Liver (tissue), 3 donors: ENCODE measurements around the gene DENND11.

Source experiments
- REST ChIP-seq: IDR thresholded peaks from 2 replicates; pipeline ENCODE4 v1.6.1; 2016; ENCODE audit warnings: antibody characterized with exemption, mild to moderate bottlenecking
- TF ChIP-seq, protein P1 (sequence below): fragments of 150-350 bp; IDR thresholded peaks from 2 replicates; pipeline ENCODE4 v1.5.1; 2017; ENCODE audit warnings: improper control_type of control experiment, low read depth, low read length; ENCODE audit not compliant: missing input control
- TF ChIP-seq, protein P2 (sequence below): IDR thresholded peaks from 2 replicates; pipeline ENCODE4 v1.6.1; 2016; ENCODE audit warnings: antibody characterized with exemption
- donor health status: healthy.
- donor health status: healthy.

DNA sequence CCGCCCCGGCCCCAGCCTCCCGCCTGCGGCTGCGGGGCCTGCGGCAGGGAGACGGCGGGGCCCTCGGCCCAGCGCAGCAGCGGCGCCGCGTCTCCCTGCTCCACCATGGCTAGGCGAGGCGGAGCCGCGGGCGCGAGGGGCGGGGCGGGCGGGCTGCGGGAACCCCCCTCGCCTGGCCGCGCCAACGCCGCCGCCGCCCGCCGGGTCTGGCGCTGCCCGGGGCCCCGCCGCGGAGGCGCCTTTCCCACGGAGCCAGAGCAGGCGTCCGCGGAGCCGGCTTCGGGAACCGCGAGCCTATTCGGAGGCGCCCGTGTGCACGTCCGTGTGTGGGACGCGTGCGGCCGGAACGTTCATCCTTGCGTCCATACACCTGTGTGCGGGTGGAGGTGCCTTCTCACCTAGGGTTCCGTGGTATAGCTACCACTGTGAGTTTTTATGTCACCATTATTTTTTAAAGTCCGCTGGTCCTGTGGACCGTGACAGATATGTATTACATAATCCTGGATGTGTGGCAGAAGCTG lies at the start of gene DENND11:
- TF ChIP-seq, protein P1, sequence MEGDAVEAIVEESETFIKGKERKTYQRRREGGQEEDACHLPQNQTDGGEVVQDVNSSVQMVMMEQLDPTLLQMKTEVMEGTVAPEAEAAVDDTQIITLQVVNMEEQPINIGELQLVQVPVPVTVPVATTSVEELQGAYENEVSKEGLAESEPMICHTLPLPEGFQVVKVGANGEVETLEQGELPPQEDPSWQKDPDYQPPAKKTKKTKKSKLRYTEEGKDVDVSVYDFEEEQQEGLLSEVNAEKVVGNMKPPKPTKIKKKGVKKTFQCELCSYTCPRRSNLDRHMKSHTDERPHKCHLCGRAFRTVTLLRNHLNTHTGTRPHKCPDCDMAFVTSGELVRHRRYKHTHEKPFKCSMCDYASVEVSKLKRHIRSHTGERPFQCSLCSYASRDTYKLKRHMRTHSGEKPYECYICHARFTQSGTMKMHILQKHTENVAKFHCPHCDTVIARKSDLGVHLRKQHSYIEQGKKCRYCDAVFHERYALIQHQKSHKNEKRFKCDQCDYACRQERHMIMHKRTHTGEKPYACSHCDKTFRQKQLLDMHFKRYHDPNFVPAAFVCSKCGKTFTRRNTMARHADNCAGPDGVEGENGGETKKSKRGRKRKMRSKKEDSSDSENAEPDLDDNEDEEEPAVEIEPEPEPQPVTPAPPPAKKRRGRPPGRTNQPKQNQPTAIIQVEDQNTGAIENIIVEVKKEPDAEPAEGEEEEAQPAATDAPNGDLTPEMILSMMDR = no peak
- TF ChIP-seq, protein P2, sequence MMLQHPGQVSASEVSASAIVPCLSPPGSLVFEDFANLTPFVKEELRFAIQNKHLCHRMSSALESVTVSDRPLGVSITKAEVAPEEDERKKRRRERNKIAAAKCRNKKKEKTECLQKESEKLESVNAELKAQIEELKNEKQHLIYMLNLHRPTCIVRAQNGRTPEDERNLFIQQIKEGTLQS = no peak
- TF ChIP-seq REST = no peak
